ES-I3 (cell line): ENCODE results near the gene IRF3.
A peak's percentile ranks its signal among the peaks of the same experiment; 100 is the strongest.

Source experiments
- H3K36me3 ChIP-seq: 2 replicates; pipeline ENCODE4 v1.6.1; 2013; ENCODE audit warnings: mild to moderate bottlenecking, low read length, control low read depth, moderate library complexity; ENCODE audit not compliant: insufficient read depth
- H3K4me1 ChIP-seq: 2 replicates; pipeline ENCODE4 v1.6.1; 2013; ENCODE audit warnings: mild to moderate bottlenecking, control low read depth, low read length; ENCODE audit not compliant: insufficient read depth
- H3K9ac ChIP-seq: 2 replicates; pipeline ENCODE4 v1.6.1; 2013; ENCODE audit warnings: low read depth, mild to moderate bottlenecking, low read length, moderate library complexity
- H3K9me3 ChIP-seq: 2 replicates; pipeline ENCODE4 v1.6.1; 2013; ENCODE audit warnings: mild to moderate bottlenecking, low read length, moderate library complexity; ENCODE audit not compliant: control insufficient read depth, insufficient read depth

Gene IRF3

GRCh38 chr19:49667473-49667872 is 1.8 kb upstream of the IRF3 start:
- H3K9ac ChIP-seq: no peak overlapping the region; the same call in 1 of the 2 replicates
- no peaks in the 10 kb centered on the region; the same call in 1 of the 2 replicates for H3K4me1 ChIP-seq
- H3K36me3 ChIP-seq: no peaks in the 10 kb centered on the region
- no peaks in the 10 kb centered on the region for H3K9me3 ChIP-seq

GRCh38 chr19:49666120-49666444 is 425 bp upstream of the IRF3 start:
- H3K9ac ChIP-seq: peak overlapping the region; percentile 95
- H3K36me3 ChIP-seq: no peaks in the 10 kb centered on the region
- no peaks in the 10 kb centered on the region for H3K9me3 ChIP-seq
- no peaks in the 10 kb centered on the region; the same call in 1 of the 2 replicates for H3K4me1 ChIP-seq

GRCh38 chr19:49665036-49665350 is 664 bp downstream of the IRF3 start:
- peaks cover 3% of the 10 kb centered on the region; the same call in 1 of the 2 replicates for H3K36me3 ChIP-seq
- H3K9ac ChIP-seq: peak overlapping the region; percentile 95
- no peaks in the 10 kb centered on the region; the same call in 1 of the 2 replicates for H3K4me1 ChIP-seq
- no peaks in the 10 kb centered on the region for H3K9me3 ChIP-seq

- Histone ChIP-seq H3K9me3 (no peaks in the 10 kb centered on the region), H3K36me3 (peaks cover 6% of the 10 kb centered on the region), H3K4me1 (no peaks in the 10 kb centered on the region; the same call in 1 of the 2 replicates), H3K9ac (peak overlapping the region; percentile 95)
Observed at GRCh38 chr19:49664171-49665035, 1.3 kb downstream of the IRF3 start.

- Histone ChIP-seq H3K9me3 (no peaks in the 10 kb centered on the region), H3K36me3 (peaks cover 14% of the 10 kb centered on the region), H3K9ac (no peak overlapping the region), H3K4me1 (no peaks in the 10 kb centered on the region; the same call in 1 of the 2 replicates)
Observed at GRCh38 chr19:49663224-49663623, 2.4 kb downstream of the IRF3 start.

- Histone ChIP-seq H3K4me1 (no peaks in the 10 kb centered on the region; the same call in 1 of the 2 replicates), H3K36me3 (peaks cover 17% of the 10 kb centered on the region), H3K9ac (no peak overlapping the region), H3K9me3 (no peaks in the 10 kb centered on the region)
Observed at GRCh38 chr19:49662011-49662410, 3.6 kb downstream of the IRF3 start.

GRCh38 chr19:49660338-49660961 is 5.2 kb downstream of the IRF3 start:
- Histone ChIP-seq H3K36me3 (peaks cover 17% of the 10 kb centered on the region), H3K9me3 (no peaks in the 10 kb centered on the region), H3K9ac (no peak overlapping the region), H3K4me1 (no peaks in the 10 kb centered on the region)

GRCh38 chr19:49658566-49659442 is 6.9 kb downstream of the IRF3 start:
- Histone ChIP-seq H3K9ac (no peak overlapping the region), H3K9me3 (no peaks in the 10 kb centered on the region), H3K36me3 (peaks cover 17% of the 10 kb centered on the region), H3K4me1 (no peaks in the 10 kb centered on the region)

- Histone ChIP-seq H3K36me3 (peaks cover 17% of the 10 kb centered on the region), H3K9ac (no peak overlapping the region)
Observed at GRCh38 chr19:49658139-49658517, 7.5 kb downstream of the IRF3 start.

GRCh38 chr19:49657493-49658138 is 8.0 kb downstream of the IRF3 start:
- Histone ChIP-seq H3K4me1 (no peaks in the 10 kb centered on the region), H3K36me3 (peaks cover 17% of the 10 kb centered on the region), H3K9me3 (no peaks in the 10 kb centered on the region), H3K9ac (no peak overlapping the region)

More at GRCh38 chr19:49658139-49658517, 7.5 kb downstream of the IRF3 start:
- Histone ChIP-seq H3K4me1 (no peaks in the 10 kb centered on the region), H3K9me3 (no peaks in the 10 kb centered on the region)

GRCh38 chr19:49656456-49657109 is 9.1 kb downstream of the IRF3 start:
- Histone ChIP-seq H3K36me3 (peaks cover 17% of the 10 kb centered on the region), H3K4me1 (no peaks in the 10 kb centered on the region), H3K9ac (no peak overlapping the region), H3K9me3 (no peaks in the 10 kb centered on the region)

- H3K36me3 ChIP-seq: peaks cover 17% of the 10 kb centered on the region
- no peak overlapping the region for H3K9ac ChIP-seq
- H3K9me3 ChIP-seq: no peaks in the 10 kb centered on the region
- no peaks in the 10 kb centered on the region for H3K4me1 ChIP-seq
Observed at GRCh38 chr19:49655570-49656455, 9.8 kb downstream of the IRF3 start.

- no peak overlapping the region for H3K9ac ChIP-seq
- no peaks in the 10 kb centered on the region for H3K4me1 ChIP-seq
- no peaks in the 10 kb centered on the region for H3K9me3 ChIP-seq
- peaks cover 13% of the 10 kb centered on the region for H3K36me3 ChIP-seq
Observed at GRCh38 chr19:49654581-49654980, 11.1 kb downstream of the IRF3 start.
